Lower leg skin (tissue), 3 donors: ENCODE measurements around the gene ABCF2.

Experiments
- POLR2A ChIP-seq, 2 donors: fragments of 450-650 bp; IDR thresholded peaks; one replicate each; pipeline ENCODE4 v1.6.1; 2016 to 2017; ENCODE audit warnings: antibody characterized with exemption in 2 of 2, mild to moderate bottlenecking in 1 of 2, moderate library complexity in 1 of 2
- TF ChIP-seq, protein P1 (sequence below), 3 donors: fragments of 450-650 bp; IDR thresholded peaks; one replicate each; pipeline ENCODE4 v1.5.1; 2016; ENCODE audit warnings: antibody characterized with exemption in 3 of 3, mild to moderate bottlenecking in 3 of 3, moderate library complexity in 2 of 3

DNA sequence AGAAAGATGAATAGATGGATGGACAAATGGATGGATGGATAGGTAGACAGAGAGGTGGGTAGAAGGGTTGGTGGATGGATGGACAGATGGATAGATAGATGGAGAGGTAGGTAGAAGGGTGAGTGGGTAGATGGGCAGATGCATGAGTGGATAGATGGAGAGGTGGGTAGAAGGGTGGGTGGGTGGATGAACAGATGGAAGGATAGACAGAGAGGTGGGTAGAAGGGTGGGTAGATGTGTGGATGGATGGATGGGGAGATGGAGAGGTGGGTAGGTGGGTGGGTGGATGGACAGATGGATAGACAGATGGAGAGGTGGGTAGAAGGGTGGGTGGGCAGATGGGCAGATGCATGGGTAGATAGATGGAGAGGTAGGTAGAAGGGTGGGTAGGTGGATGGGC lies 29.1 kb downstream of the ABCF2 start:
- TF ChIP-seq, protein P1, sequence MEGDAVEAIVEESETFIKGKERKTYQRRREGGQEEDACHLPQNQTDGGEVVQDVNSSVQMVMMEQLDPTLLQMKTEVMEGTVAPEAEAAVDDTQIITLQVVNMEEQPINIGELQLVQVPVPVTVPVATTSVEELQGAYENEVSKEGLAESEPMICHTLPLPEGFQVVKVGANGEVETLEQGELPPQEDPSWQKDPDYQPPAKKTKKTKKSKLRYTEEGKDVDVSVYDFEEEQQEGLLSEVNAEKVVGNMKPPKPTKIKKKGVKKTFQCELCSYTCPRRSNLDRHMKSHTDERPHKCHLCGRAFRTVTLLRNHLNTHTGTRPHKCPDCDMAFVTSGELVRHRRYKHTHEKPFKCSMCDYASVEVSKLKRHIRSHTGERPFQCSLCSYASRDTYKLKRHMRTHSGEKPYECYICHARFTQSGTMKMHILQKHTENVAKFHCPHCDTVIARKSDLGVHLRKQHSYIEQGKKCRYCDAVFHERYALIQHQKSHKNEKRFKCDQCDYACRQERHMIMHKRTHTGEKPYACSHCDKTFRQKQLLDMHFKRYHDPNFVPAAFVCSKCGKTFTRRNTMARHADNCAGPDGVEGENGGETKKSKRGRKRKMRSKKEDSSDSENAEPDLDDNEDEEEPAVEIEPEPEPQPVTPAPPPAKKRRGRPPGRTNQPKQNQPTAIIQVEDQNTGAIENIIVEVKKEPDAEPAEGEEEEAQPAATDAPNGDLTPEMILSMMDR (IDR thresholded peaks at IDR 0.05) = no peak
- TF ChIP-seq POLR2A (IDR thresholded peaks at IDR 0.05) = no peak
